ENCODE data around the gene NCBP3.

NCBP3 gene

DNA sequence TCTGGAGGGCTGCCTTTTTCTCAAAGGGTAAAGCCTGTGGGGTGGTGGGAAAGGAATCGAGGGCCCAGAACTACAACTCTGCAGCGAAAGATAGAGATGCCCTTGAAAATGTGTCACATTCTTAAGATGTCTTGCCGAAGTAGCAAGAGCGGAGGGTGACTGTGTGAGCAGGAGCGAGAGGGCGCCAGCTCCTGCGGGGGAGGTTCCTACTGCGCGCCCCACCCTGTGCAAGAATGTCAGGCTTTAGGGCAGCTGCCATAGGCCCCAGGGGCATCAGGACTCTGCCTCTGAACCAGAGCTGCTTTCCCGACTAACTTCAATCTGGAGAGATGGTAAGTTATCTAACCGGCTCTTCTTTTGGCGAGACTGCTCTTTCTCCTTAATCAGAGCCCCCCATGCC is 33.3 kb downstream of the NCBP3 start:
- Histone ChIP-seq H3K27me3 (ENCODE audit: control insufficient read depth, insufficient read depth, low read length) (no peaks in the 10 kb centered on the region), H3K4me1 (no peaks in the 10 kb centered on the region), H2AFZ (no peak overlapping the region), H3K9ac (no peak overlapping the region), H3K4me3 (ENCODE audit: low read depth, low read length) (no peak overlapping the region), H3K79me2 (no peaks in the 10 kb centered on the region), H3K9me3 (ENCODE audit: control insufficient read depth, low read length) (no peaks in the 10 kb centered on the region), H3K27ac (no peak overlapping the region), H3K36me3 (ENCODE audit: control insufficient read depth, insufficient read depth, low read length) (no peaks in the 10 kb centered on the region), H3K4me2 (ENCODE audit: low read length) (no peak overlapping the region)
- TF ChIP-seq, protein P1, sequence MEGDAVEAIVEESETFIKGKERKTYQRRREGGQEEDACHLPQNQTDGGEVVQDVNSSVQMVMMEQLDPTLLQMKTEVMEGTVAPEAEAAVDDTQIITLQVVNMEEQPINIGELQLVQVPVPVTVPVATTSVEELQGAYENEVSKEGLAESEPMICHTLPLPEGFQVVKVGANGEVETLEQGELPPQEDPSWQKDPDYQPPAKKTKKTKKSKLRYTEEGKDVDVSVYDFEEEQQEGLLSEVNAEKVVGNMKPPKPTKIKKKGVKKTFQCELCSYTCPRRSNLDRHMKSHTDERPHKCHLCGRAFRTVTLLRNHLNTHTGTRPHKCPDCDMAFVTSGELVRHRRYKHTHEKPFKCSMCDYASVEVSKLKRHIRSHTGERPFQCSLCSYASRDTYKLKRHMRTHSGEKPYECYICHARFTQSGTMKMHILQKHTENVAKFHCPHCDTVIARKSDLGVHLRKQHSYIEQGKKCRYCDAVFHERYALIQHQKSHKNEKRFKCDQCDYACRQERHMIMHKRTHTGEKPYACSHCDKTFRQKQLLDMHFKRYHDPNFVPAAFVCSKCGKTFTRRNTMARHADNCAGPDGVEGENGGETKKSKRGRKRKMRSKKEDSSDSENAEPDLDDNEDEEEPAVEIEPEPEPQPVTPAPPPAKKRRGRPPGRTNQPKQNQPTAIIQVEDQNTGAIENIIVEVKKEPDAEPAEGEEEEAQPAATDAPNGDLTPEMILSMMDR (IDR thresholded peaks at IDR 0.05) = no peak

DNA sequence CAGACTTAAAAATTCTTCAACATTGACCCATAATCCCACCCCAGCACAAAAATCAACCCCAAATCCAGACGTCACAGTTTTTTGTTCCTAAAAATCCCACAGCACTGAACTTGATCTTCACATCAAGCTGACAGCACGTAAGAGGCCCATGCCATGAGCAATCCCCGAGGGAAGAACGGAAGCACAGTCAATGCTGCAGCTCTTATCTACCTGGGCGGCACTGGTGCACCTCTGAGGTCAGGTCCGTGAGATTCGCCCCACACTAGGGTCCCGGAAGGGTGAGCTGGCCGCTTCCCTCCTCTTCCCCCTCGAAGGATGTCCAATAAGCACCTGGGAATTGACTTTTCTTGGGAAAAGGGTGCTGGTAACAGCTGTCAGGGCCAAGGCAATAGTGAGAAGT is 33.8 kb downstream of the NCBP3 start:
- H3K79me2 ChIP-seq = no peaks in the 10 kb centered on the region
- H3K4me1 ChIP-seq = no peaks in the 10 kb centered on the region
- no peak overlapping the region for H3K9ac ChIP-seq
- no peak overlapping the region for H3K4me3 ChIP-seq (ENCODE audit: low read depth, low read length)
- TF ChIP-seq, protein P1 (IDR thresholded peaks at IDR 0.05) = no peak
- H3K36me3 ChIP-seq (ENCODE audit: control insufficient read depth, insufficient read depth, low read length) = no peaks in the 10 kb centered on the region
- no peak overlapping the region for H3K27ac ChIP-seq
- H3K4me2 ChIP-seq (ENCODE audit: low read length) = no peak overlapping the region
- H3K27me3 ChIP-seq (ENCODE audit: control insufficient read depth, insufficient read depth, low read length) = no peaks in the 10 kb centered on the region
- no peak overlapping the region for H2AFZ ChIP-seq
- H3K9me3 ChIP-seq (ENCODE audit: control insufficient read depth, low read length) = no peaks in the 10 kb centered on the region

DNA sequence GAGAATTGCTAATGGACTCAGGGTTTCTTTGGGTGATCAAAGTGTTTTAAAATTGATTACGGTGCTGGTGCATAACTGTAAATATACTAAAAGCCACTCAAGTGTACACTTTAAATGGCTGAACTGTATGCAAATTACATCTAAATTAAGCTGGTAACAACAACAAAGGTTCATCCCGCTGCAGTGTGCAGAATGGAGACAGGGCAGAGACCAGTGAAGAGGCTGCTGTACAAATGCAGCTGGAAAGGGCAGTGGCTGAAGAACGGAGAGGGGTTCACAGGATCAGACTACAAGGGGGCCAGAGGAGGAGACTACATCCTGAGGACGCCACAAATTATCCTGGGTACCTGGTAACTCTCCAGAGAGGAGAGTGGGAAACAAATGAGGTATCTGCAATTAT is 36.0 kb downstream of the NCBP3 start:
- no peaks in the 10 kb centered on the region for H3K9me3 ChIP-seq (ENCODE audit: control insufficient read depth, low read length)
- H3K27ac ChIP-seq = no peak overlapping the region
- no peaks in the 10 kb centered on the region for H3K4me1 ChIP-seq
- no peak overlapping the region for H2AFZ ChIP-seq
- H3K9ac ChIP-seq = no peak overlapping the region
- H3K4me3 ChIP-seq (ENCODE audit: low read depth, low read length) = no peak overlapping the region
- no peaks in the 10 kb centered on the region for H3K36me3 ChIP-seq (ENCODE audit: control insufficient read depth, insufficient read depth, low read length)
- TF ChIP-seq, protein P1 (IDR thresholded peaks at IDR 0.05) = no peak
- H3K27me3 ChIP-seq (ENCODE audit: control insufficient read depth, insufficient read depth, low read length) = no peaks in the 10 kb centered on the region
- no peaks in the 10 kb centered on the region for H3K79me2 ChIP-seq
- no peak overlapping the region for H3K4me2 ChIP-seq (ENCODE audit: low read length)

DNA sequence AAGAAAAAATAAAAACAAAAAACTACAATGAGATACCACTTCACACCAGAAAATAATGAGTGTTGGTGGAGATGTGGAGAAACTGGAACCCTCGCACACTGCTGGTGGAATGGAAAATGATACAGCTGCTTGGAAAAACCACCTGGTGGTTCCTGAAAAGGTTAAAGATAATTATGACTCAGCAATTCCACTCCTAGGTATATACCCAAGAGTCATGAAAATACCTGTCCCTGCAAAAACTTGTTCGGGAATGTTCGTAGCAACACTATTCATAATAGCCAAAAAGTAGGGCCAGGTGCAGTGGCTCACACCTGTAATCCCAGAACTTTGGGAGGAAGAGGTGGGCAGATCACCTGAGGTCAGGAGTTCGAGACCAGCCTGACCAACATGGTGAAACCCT is 36.9 kb downstream of the NCBP3 start:
- no peaks in the 10 kb centered on the region for H3K27me3 ChIP-seq (ENCODE audit: control insufficient read depth, insufficient read depth, low read length)
- H2AFZ ChIP-seq = no peak overlapping the region
- no peaks in the 10 kb centered on the region for H3K9me3 ChIP-seq (ENCODE audit: control insufficient read depth, low read length)
- H3K27ac ChIP-seq = no peak overlapping the region
- H3K9ac ChIP-seq = no peak overlapping the region
- TF ChIP-seq, protein P1 (IDR thresholded peaks at IDR 0.05) = no peak
- H3K4me2 ChIP-seq (ENCODE audit: low read length) = no peak overlapping the region
- no peaks in the 10 kb centered on the region for H3K36me3 ChIP-seq (ENCODE audit: control insufficient read depth, insufficient read depth, low read length)
- H3K79me2 ChIP-seq = no peaks in the 10 kb centered on the region
- peaks cover 3% of the 10 kb centered on the region for H3K4me1 ChIP-seq
- H3K4me3 ChIP-seq (ENCODE audit: low read depth, low read length) = no peak overlapping the region

DNA sequence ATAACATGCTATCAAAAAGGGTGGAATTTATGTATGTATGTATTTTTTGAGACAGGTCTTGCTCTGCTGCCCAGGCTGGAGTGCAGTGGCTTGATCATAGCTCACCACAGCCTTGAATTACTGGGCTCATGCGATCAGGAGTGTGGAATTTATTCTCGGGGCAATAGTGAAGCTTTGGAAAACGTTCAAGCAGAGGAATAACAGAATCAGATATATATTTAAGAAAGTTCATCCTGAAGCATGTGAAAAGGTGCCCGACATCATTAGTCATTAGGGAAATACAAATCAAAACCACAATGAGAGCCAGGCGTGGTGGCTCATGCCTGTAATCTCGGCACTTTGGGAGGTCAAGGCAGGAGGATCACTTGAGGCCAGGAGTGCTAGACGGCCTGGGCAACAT is 37.3 kb downstream of the NCBP3 start:
- Histone ChIP-seq H3K4me3 (ENCODE audit: low read depth, low read length) (no peak overlapping the region), H3K79me2 (no peaks in the 10 kb centered on the region), H3K27ac (no peak overlapping the region), H3K9ac (no peak overlapping the region), H2AFZ (no peak overlapping the region), H3K4me2 (ENCODE audit: low read length) (no peak overlapping the region), H3K36me3 (ENCODE audit: control insufficient read depth, insufficient read depth, low read length) (no peaks in the 10 kb centered on the region), H3K9me3 (ENCODE audit: control insufficient read depth, low read length) (no peaks in the 10 kb centered on the region), H3K27me3 (ENCODE audit: control insufficient read depth, insufficient read depth, low read length) (no peaks in the 10 kb centered on the region), H3K4me1 (peaks cover 3% of the 10 kb centered on the region)
- TF ChIP-seq, protein P1 (IDR thresholded peaks at IDR 0.05) = no peak
